Activated CD4-positive, alpha-beta T cell treated with anti-CD3 and anti-CD28 coated beads, Interleukin-2, amount 50 U/mL, for 48 hours (primary cell): ENCODE data around the gene DEPDC1.
A peak's percentile ranks its signal among the peaks of the same experiment; 100 is the strongest.
"Not testable (repeated sequence)": the region's sequence is repeated elsewhere in the genome, so short reads cannot be mapped to it uniquely, and the experiment has no call there.

ENCODE experiments used
- DNase-seq, 2 experiments: peaks; one replicate each; pipeline ENCODE4 v3.0.0-alpha.2; 2020

DEPDC1 gene

DNA sequence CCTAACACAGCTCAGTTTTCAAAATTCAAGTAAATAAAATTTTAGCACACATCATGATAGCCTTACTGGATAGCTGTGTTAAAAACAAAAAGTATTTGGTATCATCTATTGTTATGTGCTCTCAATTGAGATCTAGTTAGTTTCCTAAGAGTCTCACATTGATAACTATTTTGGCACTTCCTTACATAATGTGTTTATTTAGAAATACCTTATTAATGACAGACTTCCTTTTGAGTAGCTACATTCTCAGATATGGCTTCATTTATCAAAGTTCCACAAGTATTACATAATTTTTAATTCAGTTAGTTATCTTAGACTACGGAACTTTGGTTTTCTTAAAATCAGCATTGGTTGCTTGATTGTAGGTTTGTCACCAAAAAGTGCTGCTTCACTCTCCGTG is 20.3 kb downstream of the DEPDC1 start:
- not testable (repeated sequence) for DNase-seq

DNA sequence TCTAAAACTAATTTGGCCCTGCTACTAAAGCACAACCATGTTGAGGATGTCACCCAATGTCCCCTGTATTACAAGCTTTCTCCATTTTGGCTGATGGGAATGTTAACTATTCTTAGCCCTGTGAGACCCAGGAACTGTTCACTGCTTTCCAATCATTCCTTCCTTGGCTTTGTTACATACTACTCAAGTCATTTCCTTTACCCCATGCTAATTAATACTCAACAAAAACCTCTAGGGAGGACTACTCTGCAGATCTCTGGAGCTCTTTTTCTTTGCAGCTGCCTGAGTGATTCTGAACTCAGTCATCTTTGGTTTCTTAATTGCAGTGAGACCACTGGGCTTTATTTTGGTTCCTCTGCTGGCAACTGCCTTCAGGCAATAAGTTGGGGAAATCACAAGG is 23.8 kb downstream of the DEPDC1 start:
- no peak for DNase-seq

DNA sequence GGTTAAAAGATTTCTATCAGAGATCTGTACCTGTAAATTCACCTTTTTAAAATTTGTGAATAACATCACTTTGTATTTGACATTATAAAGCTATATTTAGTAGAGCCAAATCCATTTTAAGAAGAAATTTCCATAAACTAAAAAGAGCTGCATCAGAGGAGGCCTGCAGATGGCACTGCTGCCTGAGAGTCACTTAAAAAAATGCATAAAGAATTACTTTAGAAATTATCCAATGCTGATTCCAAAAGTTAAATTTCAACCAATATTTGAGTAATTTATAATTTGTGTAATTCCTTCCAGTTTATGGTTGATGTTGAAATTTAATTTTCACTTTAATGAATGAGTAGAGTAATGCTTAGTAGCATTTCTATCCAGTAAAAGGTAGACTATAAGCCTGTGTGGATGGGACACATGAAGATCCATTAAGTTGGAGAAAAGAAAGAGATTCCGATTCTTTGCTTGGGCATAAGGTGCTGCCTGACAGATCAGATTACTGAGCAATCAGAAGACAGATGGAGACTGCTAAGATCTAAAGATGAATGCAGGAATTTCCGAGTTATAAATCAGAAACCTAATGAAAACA is 26.4 kb downstream of the DEPDC1 start:
- DNase-seq = no peak

DNA sequence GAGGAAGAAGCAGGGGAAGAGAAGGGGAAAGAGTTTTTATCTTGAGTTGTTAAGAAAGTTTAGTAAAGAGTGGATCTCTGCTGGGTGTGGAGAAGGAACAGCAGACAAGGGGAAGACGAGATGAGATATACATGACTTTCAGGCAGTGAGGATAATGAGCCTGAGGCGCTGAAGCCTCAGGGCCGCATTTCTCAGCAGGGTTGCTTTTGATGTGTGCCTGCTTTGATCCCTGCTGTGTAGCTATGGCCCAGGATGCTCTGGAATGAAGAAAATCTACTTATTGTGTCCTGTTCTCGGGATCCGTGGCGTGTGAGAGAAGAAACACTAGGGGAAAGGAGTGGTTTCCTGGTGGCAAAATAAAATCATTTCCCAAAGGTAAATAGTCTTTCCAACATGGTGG is 32.0 kb downstream of the DEPDC1 start:
- DNase-seq = no peak

DNA sequence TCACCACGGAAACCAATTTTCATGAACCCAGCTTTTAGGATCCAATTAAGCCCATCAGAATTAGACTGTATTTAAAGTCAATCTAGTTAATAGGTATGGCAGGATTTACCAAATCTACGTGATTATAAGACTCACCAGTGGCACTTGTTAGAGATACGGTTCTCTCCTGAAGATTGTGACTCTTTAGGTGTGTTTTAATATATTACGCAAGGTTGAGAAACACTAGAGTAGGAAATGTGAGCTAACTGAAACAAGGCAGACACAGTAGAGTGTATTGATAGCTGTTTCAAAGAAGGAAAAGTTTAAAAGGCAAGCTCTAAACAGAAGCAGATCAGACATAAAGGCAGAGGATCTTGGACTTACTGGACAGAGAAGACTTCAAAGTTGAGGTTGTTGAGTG is 35.9 kb downstream of the DEPDC1 start:
- no peak for DNase-seq

DNA sequence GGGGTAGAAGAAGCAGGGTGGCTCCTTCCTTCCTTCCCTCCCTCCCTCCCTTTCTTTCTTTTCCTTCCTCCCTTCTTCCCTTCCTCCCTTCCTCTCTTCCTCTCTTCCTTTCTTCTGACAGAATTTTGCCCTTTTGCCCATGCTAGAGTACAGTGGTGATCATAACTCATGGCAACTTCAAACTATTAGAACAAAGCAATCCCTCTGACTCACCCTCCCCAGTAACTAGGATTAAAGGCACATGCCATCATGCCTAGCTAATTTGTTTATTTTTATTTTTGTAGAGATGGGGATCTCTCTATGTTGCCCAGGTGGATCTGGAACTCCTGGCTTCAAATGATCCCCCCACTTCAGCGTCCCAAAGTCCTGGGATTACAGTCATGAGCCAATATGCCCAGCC is 37.1 kb downstream of the DEPDC1 start:
- DNase-seq = no peak

DNA sequence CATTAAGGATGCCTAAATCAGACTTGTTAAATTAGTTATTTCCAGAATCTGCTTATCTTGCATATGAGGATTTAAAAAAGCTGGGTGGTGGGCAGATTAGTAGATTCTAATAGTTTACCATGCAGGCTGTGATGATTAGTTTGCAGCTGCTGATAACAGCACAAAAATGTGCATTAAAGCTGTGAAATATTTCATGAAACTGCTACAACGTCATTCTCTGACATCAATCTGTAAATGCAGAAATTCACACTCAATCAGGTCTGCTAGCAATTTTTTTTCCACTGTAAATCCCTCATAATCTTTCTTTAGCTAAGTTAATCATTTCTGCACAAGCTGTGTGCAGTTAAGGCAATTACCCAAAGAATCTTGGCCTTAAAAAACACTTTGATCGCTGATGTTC is 37.8 kb downstream of the DEPDC1 start:
- DNase-seq = no peak

DNA sequence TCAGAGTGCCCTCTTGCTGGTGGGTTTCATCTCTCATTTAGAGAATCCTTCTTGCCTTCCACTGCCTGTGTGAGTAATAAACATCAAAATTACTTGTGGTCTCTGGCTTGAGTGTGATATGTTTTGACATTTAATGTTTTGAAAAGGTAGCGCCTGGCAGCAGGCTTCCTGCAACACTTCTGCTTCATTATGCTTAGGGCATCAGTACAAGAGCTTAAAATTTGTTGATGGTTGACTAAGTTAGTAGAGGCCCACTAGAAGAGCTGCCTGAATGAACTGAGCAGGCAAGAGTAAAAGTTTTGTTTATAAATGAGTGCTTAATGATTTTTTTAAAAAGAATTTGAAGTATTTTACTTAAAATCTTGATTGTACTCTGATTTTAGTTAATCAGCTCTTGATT is 40.7 kb downstream of the DEPDC1 start:
- DNase-seq = no peak

DNA sequence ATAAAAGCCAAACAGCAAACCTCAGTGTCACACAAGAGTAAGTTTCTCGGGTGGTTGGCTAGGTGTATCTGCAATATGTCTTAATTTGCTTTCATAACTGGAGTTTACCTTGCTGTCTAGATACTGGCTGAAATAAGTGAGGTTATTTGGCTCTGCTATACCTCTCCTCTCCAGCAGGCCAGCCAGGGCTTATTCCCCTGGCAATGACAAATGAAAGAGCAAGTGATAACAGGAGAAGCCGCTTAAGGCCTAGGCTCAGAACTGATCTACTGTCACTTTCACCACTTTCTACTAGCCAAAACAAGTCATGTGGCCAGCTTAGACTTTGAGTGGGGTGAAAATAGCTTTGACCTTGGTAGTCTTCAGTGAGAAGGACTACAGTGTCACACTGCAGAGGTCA is 42.3 kb downstream of the DEPDC1 start:
- no peak for DNase-seq

DNA sequence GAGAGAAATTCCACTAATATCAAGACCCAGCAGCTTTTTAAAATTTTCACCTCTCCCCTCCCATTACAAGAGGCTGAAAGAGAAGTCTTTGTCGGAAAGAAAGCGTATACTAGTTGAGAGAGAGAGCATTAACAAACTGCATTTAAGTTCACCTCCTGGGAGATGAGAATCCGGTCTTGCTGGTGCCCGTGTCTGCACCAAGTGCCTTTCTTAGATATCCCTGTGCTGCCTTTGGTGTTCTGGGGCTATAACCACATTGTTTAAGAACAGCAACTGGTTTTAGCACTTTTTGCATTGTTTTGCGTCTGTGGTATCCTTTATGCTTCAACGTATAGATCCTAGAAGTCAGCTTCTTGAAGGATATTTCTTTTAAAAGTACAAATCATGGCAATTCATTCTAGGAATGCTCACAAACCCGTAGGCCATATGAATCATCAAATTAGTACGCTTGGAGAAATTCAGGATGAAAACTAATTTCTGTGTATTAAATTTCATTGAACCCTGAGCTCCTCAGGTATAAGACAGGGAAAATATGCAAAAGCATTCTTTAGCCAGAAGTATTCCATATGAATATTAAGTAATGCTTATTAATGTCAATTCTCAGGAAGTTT is 43.7 kb downstream of the DEPDC1 start:
- DNase-seq = no peak

DNA sequence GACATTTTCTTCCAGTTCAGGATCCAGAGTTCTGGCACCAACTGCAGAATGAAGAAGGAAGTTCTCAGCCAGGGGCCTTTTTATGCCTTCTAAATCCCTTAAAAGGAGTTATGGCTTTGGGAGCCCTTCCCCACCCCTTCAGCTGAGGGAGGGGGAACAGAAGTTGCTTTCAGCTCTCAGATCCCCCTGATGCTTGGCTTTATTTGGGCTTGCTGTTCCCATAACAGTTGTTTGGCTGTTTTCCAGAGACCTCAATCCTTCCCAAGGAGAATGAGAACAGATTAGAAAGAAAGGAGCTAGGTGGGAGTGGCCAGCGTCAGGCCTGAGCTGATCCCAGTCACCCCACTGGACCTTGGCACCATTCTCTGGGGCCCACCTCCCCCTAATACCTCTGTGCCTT is 47.0 kb downstream of the DEPDC1 start, which contains the start of gene RPE65:
RPE65 (minus strand) TSS at position 54 of the 400 bp plus-strand sequence; CDS start at position 5, 49 bp downstream.
- DNase-seq = no peak

DNA sequence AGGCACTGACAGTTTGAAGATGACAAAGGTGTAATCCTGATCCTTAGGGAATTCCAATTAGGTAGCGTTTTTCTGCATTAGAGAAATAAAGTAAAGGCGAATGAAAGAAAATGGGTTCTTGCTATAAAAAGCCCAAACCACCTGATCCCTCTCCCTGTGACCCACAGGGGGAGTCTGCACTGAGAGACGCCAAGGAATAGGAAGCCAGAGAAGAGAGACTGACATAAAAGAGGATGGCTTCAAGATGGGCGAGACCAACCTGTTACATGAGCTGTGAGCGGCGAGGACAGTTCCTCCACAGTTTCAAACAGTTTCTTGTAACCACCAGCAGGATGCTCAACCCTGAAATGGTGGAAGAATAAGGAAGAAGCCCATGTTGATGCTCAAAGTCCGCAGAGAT is 48.5 kb downstream of the DEPDC1 start:
- DNase-seq = no peak

DNA sequence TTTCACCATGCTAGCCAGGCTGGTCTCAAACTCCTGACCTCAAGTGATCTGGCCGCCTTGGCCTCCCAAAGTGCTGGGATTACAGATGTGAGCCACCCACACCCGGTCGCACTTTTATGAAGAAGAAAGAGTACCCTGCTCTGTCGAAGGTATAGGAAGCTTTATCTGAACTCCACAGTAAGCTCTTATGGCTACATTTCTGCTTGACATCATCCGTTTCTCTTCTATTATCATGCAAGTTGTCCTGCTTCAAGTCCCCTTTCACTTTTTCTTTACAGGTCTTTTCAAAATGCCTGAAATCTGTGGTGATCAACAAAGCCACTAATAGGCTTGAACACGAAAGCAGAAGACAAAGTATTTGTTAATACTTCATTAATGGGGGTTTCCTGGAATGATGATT is 51.2 kb downstream of the DEPDC1 start:
- DNase-seq = no peak

DNA sequence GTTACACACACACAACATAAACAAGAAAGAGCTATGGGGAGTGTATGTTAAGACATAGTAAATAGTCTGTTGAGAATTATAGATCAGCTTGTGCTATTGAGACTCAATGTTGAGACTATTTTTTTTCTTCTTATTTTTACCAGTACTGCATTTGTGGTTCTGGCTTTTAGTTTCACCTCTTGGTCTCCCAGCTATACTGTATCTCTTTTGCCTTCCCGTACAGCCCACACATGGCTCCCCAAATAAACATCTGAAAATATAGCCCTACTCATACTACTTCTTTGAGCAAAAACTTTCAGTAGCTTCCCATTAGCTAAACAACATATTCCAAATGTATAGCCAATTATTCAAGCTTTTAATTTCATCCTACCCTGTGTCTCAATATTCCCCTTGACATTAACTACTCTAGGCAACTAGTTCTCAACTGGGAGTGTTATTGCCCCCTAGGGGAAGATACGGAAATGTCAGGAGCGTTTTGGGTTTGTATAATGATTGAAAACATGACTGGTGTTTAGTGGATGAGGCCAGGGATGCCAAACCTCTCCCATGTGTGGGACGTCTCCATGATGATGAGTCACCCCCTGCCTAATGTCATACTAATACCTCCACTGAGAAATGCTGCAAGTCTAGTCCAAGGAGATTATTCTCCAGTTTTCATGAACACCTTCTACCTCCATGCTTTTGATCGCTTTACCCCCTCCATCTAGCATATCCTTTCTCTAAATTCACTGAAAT is 53.9 kb downstream of the DEPDC1 start:
- DNase-seq = peak; percentile 2 to 9

DNA sequence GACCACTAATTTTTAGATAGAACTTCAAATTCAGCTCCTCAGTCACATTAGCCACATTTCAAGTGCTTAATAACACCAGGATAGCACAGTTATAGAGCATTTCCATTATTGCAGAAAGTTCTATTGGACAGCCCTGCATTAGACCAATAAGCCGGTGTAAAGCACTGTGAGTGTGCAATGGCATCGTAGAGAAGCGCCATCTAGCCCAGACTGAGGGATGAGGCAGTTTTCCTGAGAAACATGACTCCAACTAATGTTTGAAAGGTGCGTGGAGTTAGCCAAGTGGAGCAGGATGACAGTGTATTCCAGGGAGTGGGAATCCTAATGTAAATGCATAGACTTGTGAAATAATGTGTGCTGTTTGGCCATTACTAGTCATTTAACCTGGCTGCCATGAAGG is 54.9 kb downstream of the DEPDC1 start:
- no peak for DNase-seq

DNA sequence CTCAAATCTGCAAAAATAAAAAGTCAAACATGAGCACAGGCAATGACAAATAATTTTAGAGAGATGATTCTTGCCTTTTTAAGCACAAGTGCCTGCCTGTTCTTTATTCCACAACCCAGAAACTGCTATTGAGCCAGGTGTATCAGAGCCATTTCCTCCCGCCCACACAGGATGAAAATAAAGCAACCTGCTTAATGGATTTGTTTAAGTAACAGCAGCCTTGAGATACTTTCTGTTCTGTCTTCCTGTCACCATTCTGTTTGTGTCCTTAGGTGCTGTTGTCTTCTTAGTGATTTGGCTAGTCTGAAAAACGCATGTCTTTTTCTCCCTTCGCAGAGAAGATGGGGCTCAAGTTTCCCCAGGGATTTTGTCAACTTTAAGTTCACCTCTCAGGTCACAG is 58.6 kb downstream of the DEPDC1 start:
- DNase-seq = no peak

DNA sequence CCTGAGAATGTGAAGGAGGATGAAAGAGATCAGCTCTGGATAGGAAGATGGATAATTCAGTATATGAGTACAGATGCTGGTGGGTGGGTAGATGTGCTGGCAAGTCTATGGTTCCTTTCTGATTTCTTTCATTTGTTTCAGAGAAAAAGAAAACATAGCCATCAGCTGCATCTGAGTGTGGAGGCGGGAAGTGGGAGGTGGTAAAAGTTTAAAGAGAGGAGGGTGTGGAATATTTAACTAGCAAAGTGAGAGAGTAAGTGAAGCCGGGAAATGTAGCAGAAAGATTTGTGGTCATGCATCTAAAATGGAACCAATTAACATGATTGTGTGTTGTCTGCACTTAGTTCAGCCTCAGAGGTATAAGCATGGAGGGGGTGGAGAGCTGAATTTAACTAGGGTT is 63.5 kb downstream of the DEPDC1 start:
- no peak for DNase-seq

DNA sequence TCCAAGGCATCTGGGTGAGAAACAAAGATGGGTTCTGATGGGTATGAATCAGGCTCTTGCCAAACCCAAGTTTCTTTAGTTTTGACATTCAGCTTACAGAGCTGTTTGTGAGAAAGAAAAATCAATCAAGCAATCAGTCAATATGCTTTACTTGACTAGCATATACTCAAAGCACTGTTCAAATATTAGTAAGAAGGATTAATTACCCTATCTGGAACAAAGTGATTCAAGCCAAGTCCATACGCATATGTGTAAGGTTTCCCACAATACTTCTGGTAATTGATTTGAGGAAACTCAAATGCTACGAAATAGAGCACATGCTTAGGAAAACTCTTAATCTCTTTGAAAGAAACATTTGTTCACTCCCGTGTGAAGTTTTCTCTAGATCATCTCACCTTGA is 65.8 kb downstream of the DEPDC1 start:
- no peak for DNase-seq

DNA sequence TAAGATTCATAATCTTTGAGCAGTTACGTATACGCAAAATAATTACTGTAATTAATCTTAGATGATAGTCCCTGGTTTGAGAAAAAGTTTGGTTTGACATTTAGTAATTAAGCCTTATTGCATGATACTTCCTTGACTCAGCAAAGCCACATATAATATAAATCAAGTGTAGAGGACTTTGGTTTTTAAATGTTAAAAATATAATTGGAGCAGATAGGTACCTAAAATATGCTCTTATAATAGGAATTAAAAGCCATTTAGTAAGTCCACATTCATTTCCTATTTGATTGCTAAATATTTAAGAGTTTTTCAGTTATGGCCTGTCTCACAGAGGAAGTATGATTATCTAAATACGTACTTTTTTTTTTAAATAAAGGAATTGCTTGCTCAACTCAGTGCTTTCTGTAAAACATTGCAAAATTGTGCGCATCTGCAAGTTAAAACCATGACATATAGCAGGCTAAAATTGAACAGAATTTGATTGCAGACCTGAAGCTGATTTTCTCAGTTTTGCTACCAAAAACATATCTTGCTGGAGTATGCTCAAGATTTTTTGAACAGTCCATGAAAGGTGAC is 67.6 kb downstream of the DEPDC1 start:
- DNase-seq = no peak

DNA sequence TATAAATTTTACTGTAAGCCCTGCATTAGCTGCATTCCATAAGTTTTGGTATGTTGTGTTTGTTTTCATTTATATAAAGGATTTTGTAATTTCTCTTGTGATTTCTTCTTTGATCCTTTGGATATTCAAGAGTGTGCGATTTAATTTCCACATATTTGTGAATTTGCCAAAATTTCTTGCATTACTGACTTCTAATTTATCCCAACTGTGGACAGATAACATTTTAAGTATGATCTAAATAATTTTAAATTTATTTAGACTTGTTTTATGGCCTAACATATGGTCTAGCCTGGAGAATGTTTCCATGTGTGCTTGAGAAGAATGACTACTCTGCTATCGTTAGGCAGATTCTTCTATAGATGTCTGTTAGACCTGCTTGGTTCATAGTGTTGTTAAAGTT is 70.3 kb downstream of the DEPDC1 start:
- DNase-seq = no peak
